GM18868 (cell line): ENCODE data around the gene GLIS1.

Experiments
- ATAC-seq: cut with Tn5 transposase; IDR thresholded peaks from one replicate; pipeline ENCODE4 v1.9.1; 2021; ENCODE audit warnings: mild to moderate bottlenecking, moderate library complexity; ENCODE audit not compliant: unreplicated experiment

GLIS1 gene

GRCh38 chr1:53737648-53738204, 1.2 kb downstream of the GLIS1 start:
- ATAC-seq, result no peak

GRCh38 chr1:53736290-53736689, 2.7 kb downstream of the GLIS1 start:
- ATAC-seq, result no peak

DNA sequence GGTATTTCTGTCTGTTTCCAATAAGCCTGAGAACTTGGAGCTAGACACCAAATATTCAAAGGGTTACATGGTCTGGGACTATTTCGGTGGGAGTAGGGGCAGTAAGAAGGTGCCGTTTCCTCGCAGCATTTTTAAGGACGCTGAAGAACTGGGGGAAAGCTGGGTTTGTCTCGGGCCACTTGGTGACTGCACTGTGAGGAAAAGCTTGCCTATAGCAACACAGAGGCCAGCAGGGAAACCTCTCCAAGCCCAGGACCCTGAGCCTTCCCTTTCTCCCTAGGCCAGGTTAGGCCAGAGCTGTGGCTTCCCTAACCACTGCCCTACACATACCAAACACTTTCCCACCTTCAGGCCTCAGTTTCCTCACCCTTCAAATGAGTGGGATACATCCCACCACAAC, 3.3 kb downstream of the GLIS1 start:
- ATAC-seq, result no peak

GRCh38 chr1:53735261-53735660, 3.7 kb downstream of the GLIS1 start:
- no peak for ATAC-seq

- no peak for ATAC-seq
Observed at GRCh38 chr1:53734650-53735211, 4.2 kb downstream of the GLIS1 start.

GRCh38 chr1:53733975-53734649, 4.9 kb downstream of the GLIS1 start:
- no peak for ATAC-seq

DNA sequence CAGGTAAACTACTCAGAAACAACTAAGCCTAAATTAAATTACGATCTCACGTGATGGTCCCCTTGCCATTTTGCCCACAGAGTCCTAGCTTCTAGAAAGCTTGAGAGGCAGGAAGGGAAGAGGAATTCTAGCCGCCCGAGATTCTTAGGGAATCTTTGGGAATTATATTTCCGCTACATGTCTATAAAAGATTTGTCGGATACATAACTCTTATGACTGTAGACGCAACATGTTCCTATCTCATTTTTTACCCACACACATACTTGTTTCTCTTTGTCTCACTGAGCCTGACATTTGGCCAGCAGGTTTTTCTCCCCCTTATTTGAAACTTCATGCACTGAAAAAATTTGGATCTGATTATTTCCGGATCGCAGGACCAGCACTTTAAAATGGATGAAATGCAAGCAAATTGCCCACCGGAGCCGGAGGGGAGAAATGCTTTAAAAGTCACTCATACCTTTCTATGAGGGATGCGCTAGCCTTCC, 5.5 kb downstream of the GLIS1 start:
- ATAC-seq, result no peak

- no peak for ATAC-seq
Observed at GRCh38 chr1:53732912-53733317, 6.0 kb downstream of the GLIS1 start.

- ATAC-seq, result no peak
Observed at GRCh38 chr1:53732409-53732808, 6.6 kb downstream of the GLIS1 start.

DNA sequence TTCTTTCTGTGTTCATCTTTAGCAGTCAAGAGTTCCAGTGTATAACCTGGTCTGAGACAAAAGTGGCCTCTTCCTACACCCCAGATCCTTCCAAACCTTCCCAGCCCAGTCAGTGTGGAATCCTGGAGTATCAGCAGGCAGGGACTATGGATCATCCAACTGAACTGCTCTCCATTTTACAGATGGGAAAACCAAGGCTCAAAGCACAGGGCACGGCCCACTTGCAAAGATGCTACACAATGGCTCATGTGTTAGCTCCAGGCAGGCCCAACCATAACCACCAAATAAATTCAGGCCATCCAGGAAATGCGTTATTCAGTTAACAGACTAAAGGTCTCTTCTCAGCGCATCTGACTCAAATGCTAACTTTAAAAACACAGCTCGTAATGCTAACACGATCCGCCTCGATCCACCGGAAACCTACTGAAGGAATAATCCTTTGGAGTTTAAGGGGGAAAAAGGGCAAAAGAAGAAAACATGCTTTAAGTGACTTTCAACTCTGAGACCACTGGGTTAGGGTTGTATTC, 7.1 kb downstream of the GLIS1 start:
- ATAC-seq, result no peak

- ATAC-seq, result no peak
Observed at GRCh38 chr1:53731043-53731600, 7.8 kb downstream of the GLIS1 start.

DNA sequence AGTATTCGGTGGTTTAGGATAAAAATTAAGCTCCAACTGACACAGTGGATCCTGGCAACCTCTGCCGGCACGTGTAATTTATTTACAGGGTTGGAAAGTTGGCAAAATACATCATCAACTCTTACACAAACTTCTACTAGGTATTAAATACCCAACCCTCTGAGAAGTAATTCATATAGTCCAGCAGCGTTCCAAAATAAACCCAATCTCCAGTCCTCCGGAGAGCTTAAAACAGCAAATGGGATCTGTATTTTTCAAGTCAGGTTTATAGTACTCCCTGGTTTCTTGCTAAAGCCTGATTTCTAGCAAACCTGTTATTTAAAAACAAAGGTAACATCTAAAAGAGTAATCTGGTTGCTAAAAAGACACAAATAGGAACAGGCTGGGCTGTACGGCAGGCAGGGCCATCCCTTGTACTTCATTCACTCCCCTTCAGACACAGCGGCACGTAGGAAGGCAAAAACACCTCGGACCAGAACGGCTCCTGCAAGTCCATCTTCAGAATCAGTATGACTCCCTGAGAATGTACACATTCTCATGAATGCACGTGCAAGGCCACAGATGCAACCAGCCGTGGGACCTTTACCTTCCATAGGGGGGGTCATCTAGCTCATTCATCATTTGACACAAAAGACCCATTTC, 8.6 kb downstream of the GLIS1 start:
- ATAC-seq, result no peak

GRCh38 chr1:53729456-53730223, 9.3 kb downstream of the GLIS1 start:
- ATAC-seq, result no peak

DNA sequence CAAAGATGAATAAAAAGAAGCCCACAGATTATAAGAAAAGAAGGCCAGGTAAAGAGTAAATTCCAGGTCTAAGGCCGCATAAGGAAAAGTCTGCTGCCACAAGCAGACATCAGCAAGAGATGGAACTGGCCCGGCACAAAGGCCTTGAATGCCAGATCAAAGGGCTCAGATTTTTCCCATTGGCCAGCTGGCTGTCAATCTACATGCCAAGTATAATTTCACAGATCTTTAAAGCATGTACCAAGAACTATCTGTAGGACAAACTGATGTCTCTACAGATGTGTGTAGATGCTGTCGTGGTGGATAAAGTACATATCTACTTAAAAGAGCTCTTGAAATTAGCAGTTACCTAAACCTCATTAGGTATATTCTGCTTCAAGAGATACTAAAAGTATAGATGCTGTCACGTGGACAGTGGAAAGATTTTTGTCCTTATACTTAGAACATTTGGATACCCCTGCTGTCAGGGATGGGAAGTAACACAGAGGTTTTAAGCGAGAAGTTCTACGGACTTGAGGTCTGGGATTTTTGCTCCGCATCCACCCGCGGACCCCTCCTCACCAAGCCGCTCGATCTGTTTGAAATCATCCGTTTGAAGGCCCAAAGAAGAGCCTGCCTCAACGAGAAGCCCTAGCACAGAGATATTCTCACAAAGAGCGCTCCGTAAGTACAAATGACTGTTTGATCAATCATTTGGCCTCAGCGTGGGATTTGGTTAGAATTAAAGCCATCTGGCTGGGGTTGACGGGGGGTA, 10.1 kb downstream of the GLIS1 start:
- no peak for ATAC-seq

DNA sequence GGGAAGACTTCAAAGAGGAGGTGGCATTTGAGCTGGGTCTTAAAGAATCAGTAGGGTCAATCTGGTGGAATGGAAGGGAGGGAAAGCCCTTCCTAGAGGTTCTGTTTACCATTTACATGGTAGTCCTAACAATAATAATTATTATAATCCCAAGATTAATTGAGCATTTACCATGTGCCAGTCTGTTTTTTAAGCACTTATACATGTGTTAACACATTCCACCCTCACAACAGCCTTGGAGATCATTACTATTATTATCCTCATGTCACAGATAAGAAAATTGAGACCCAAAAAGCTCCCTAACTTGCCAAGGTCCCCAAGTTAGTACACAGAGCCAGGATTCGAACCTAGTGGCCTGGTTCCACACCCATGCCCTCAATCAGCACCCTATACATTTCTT, 10.8 kb downstream of the GLIS1 start:
- ATAC-seq, result no peak

DNA sequence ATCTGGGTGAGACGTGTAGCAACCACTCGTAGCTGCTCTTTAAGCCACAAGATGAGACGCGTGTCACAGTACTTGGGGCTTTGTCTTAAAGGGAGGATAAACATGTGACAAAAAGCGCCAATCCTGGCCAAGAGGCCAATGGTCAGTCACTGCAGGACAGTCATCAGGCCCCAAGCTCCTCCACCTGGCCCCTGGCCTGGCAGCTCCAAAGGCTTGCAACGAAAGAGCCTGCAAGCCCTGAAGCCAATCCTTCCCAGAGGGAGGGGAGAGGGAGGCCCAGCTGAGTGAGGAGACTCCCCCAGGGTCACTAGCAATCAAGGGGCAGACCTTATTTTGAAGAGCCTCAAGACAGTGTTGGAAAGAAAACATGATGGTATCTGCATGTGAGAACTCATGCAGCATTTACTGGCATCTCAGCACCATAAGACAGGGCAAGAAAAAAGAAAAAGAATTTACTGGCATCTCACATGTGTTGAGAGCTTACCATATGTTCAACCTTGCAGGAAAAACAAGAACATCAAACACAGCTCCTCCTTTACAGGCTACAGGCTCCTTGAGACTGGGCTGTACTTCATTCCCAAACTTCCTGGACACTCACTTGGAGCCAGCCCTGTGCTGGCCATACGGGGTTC, 11.4 kb downstream of the GLIS1 start:
- ATAC-seq, result no peak

DNA sequence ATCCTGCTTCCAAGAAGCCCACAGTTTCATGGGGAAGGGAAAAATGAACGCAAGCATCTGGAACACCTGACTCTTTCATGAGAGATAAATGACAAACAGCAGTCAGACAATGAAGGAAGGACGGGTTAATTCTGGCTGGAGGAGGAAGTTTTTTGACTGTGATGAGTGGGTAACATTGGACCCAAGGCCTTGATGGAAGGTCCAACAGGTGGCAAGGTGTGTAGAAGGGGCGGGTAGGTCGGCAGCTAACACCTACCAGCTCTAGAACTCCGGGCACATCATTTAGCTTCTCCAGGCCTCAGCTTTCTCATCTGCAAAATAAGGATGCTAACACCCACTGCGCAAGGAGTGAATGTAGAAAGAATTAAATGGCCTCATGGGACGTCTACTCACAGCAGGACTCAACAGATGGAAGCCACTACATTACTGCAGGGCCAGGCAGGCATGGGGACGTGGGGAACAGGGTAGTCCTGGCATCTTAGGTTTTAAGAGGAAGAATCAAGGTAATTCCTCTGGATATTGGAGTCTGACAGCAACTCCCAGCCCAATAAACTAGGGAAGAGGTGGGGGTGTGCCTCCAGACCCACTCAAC, 12.9 kb downstream of the GLIS1 start:
- ATAC-seq, result no peak

DNA sequence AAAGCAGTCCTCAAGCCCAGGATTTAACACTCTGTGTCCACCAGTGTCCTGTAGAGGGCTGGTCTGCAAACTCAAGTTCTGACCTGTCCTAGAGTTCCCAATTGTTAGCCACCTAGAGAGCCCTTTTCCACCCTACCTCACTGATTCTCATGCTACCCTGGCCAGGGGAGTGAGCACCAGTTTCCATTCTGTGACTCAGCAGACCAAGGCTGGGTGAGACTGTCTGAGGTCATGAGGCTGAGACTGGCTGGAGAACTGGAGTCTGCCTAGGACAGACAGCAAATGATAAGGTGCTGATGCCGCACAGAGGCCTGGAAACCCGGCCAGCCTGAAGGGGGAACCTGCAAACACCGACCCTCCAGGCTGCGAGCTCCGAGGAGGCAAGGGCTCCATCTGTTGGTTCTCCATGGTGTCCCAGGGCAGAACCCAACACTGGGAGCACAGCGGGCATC, 13.7 kb downstream of the GLIS1 start:
- no peak for ATAC-seq

- no peak for ATAC-seq
Observed at GRCh38 chr1:53722025-53722424, 16.9 kb downstream of the GLIS1 start.
